Gastrocnemius medialis (tissue), 4 donors: ENCODE results near the gene COL2A1. TPM values are rescaled to one million over a fixed set of nuclear protein-coding genes. Genes with fewer than 3 reads are reported as not detected.

Source experiments
- ATAC-seq, 2 donors: fragments of 150-250 bp; one replicate each; pipeline ENCODE4 v1.9.1; 2016
- DNase-seq, 2 donors: peaks; one replicate each; pipeline ENCODE4 v3.0.0-alpha.2; 2019
- H3K27ac ChIP-seq, 4 donors: fragments of 200-600 bp; sonication (generic); 1 replicate in 1 of 4; 2 replicates in 3 of 4; pipeline ENCODE4 v1.5.1; 2016 to 2018; ENCODE audit warnings: mild to moderate bottlenecking in 2 of 4, moderate library complexity in 1 of 4
- H3K27me3 ChIP-seq, 3 donors: fragments of 200-600 bp; sonication (generic) in 2 of 3; 1 replicate in 1 of 3; 2 replicates in 2 of 3; pipeline versions ENCODE4 v1.5.1 to v1.6.0; 2016 to 2019; ENCODE audit warnings: mild to moderate bottlenecking in 1 of 3, moderate library complexity in 1 of 3
- H3K36me3 ChIP-seq, 2 donors: fragments of 200-600 bp; sonication (generic) in 1 of 2; one replicate each; pipeline ENCODE4 v1.5.1; 2017 to 2018
- H3K4me1 ChIP-seq, 2 donors: fragments of 200-600 bp; sonication (generic) in 1 of 2; one replicate each; pipeline ENCODE4 v1.5.1; 2016 to 2017; ENCODE audit warnings: mild to moderate bottlenecking in 2 of 2
- H3K4me3 ChIP-seq, 4 donors: fragments of 200-600 bp; sonication (generic) in 3 of 4; 1 replicate in 1 of 4; 2 replicates in 3 of 4; pipeline ENCODE4 v1.5.1; 2016 to 2019; ENCODE audit warnings: mild to moderate bottlenecking in 2 of 4
- H3K9me3 ChIP-seq, 3 donors: fragments of 200-600 bp; sonication (generic) in 2 of 3; 1 replicate in 1 of 3; 2 replicates in 2 of 3; pipeline ENCODE4 v1.5.1; 2016 to 2019
- CTCF ChIP-seq, 5 experiments: fragments of 450-650 bp in 3 of 5; fragments of 200-600 bp in 2 of 5; sonication (generic) in 2 of 5; IDR thresholded peaks in 4 of 5; conservative IDR thresholded peaks in 1 of 5; 1 replicate in 4 of 5; 2 replicates in 1 of 5; pipeline ENCODE4 v1.5.1; 2016 to 2019; ENCODE audit warnings: antibody characterized with exemption in 5 of 5, mild to moderate bottlenecking in 3 of 5, moderate library complexity in 3 of 5
- POLR2A ChIP-seq, 2 donors: fragments of 450-650 bp; IDR thresholded peaks; one replicate each; pipeline ENCODE4 v1.6.1; 2017; ENCODE audit warnings: antibody characterized with exemption in 2 of 2, mild to moderate bottlenecking in 2 of 2, moderate library complexity in 2 of 2
- in situ Hi-C, 4 donors: fragments of 200-750 bp; cut with MboI; loops; one replicate each; pipeline versions ENCODE4 v1.15.0 to v1.8.0; 2017; ENCODE audit warnings: low sequenced_read_pairs in 4 of 4
- intact Hi-C: fragments of 100-400 bp; cut with DNase I; formaldehyde crosslinking; loops from one replicate; pipeline ENCODE4 v1.15.1; 2023; ENCODE audit warnings: low total_unique reads
- total RNA-seq, 4 donors: library from RNA; depleted of rRNA; stranded (reverse); fragments of >200 nt; gene quantifications; one replicate each; pipeline versions ENCODE4 v1.1.0 to v1.2.3, GENCODE V29; 2016

COL2A1 gene
- total RNA-seq, 4 donors from 2014 or later, result not detected

GRCh38 chr12:48043771-48044170 is 39.5 kb upstream of the COL2A1 start:
- peaks cover 0 to 45% of the 10 kb centered on the region in 2 donors for H3K36me3 ChIP-seq

GRCh38 chr12:48041591-48042423 is 37.5 kb upstream of the COL2A1 start:
- ATAC-seq (no peak), DNase-seq (no peak)
- TF ChIP-seq POLR2A (IDR thresholded peaks at IDR 0.05), result no peak
- no peak for TF ChIP-seq CTCF (IDR thresholded peaks at IDR 0.05 in 4 of 5, conservative IDR thresholded peaks at IDR 0.05 in 1 of 5)
- H3K4me1 ChIP-seq, result no peaks in the 10 kb centered on the region
- no peak overlapping the region for H3K4me3 ChIP-seq
- no peaks in the 10 kb centered on the region for H3K27me3 ChIP-seq
- intact Hi-C loops (no loop called here), in situ Hi-C loops (no loop called here)
- no peak overlapping the region for H3K27ac ChIP-seq
- H3K36me3 ChIP-seq, result peaks cover 0 to 27% of the 10 kb centered on the region in 2 donors
- H3K9me3 ChIP-seq, result no peaks in the 10 kb centered on the region

More at GRCh38 chr12:48043771-48044170, 39.5 kb upstream of the COL2A1 start:
- intact Hi-C loops, result no loop called here
- TF ChIP-seq CTCF (IDR thresholded peaks at IDR 0.05 in 4 of 5, conservative IDR thresholded peaks at IDR 0.05 in 1 of 5), result no peak
- no peak for ATAC-seq
- in situ Hi-C loops, result no loop called here
- no peak for DNase-seq
- Histone ChIP-seq H3K27me3 (no peaks in the 10 kb centered on the region), H3K4me3 (no peak overlapping the region), H3K27ac (no peak overlapping the region), H3K9me3 (no peaks in the 10 kb centered on the region), H3K4me1 (no peaks in the 10 kb centered on the region)

- H3K4me3 ChIP-seq, result no peak overlapping the region
- DNase-seq, result no peak
- intact Hi-C loops (no loop called here), in situ Hi-C loops (no loop called here)
- no peaks in the 10 kb centered on the region for H3K4me1 ChIP-seq
- ATAC-seq, result no peak
- no peak for TF ChIP-seq CTCF (IDR thresholded peaks at IDR 0.05 in 4 of 5, conservative IDR thresholded peaks at IDR 0.05 in 1 of 5)
- TF ChIP-seq POLR2A (IDR thresholded peaks at IDR 0.05), result no peak
- peaks cover 0 to 13% of the 10 kb centered on the region in 2 donors for H3K36me3 ChIP-seq
- no peak overlapping the region for H3K27ac ChIP-seq
- H3K9me3 ChIP-seq, result no peaks in the 10 kb centered on the region
- no peaks in the 10 kb centered on the region for H3K27me3 ChIP-seq
Measured at GRCh38 chr12:48040354-48040753, 36.1 kb upstream of the COL2A1 start.

GRCh38 chr12:48039151-48039550 is 34.9 kb upstream of the COL2A1 start:
- in situ Hi-C loops, result no loop called here
- Histone ChIP-seq H3K4me3 (no peak overlapping the region), H3K27ac (no peak overlapping the region), H3K27me3 (no peaks in the 10 kb centered on the region), H3K9me3 (no peaks in the 10 kb centered on the region), H3K36me3 (peaks cover 0 to under 1% of the 10 kb centered on the region in 2 donors), H3K4me1 (no peaks in the 10 kb centered on the region)
- TF ChIP-seq CTCF (IDR thresholded peaks at IDR 0.05 in 4 of 5, conservative IDR thresholded peaks at IDR 0.05 in 1 of 5), result no peak
- TF ChIP-seq POLR2A (IDR thresholded peaks at IDR 0.05), result no peak
- no peak for ATAC-seq
- no peak for DNase-seq
- intact Hi-C loops, result no loop called here
